ENCODE data around the gene BRME1.
"Not testable (repeated sequence)": the region's sequence is repeated elsewhere in the genome, so short reads cannot be mapped to it uniquely, and the experiment has no call there.

The BRME1 gene

GRCh38 chr19:13865571-13866462 is 40.1 kb downstream of the BRME1 start:
- no peak for DNase-seq (ENCODE audit: low spot score)

GRCh38 chr19:13864667-13865570 is 41.0 kb downstream of the BRME1 start:
- no peak for DNase-seq (ENCODE audit: low spot score)

DNA sequence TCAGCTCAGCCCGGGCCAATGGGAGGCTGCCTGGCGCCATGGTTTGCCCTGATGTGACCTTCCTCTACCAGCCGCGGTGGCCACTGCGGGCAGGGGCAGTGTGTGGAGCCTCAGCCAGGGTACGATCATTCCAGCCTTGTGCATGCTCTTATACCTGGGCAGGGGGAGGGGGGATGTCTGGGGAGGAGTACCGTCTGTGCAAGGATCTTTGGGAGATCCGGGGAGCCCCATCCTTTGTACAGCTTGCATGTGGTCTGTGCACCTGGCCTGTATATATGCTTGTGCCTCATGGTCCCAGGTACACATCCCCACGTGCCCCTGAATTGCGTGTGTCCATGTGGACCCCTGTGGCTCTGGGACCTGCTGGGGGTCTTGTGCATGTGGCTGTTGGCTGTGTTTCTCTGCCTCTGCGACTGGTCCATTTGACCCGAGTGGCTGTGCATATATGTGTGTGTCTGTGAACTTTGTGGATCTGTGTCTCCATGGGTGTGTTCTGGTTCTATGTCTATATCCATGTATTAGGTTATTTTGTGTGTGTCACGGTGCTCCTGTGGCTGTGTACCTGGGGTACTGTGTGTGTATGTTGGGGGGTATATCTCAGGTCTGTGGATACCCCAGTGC is 41.8 kb downstream of the BRME1 start:
- no peak for DNase-seq (ENCODE audit: low spot score)

DNA sequence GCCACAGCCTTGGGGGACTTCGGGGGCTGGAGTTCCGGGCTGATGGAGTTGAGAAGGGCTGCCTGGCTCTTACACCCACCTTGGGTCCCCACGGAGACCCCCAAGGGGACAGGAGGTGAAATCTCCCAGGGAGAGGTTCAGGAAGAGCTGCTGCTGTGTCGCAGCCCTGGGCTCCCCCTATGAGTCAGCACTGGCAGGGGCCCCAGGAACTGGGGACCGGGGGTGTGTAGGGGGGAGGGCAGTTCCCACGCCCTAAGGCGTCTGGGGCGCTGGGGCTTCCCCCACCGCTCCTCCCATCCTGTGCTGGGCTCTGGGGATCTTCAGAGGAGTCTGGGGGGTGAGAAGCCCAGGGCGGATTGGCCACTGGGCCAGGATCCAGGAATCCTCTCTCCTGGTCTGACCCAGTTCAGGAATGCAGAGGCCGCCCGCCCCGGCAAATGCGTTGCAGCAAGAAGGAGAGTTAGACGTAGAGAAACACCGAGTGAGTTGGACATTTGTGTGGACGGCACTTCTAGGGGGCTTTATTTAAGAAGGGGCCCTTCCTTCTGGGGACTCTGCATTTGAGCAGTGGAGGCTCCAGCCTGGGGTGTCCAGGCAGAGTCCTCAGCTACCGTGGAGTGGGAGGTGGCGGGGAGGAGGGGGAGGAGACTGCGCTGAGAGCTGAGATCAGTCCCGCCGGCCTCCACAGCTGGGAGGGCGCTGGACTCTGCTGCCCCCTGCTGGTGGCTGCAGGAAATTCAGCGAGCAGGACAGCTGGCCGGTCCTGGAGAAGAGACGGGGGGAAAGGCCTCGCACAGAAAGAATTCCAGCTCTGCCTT is 44.0 kb downstream of the BRME1 start:
- peak; percentile 86 for DNase-seq (ENCODE audit: low spot score)

- no peak for DNase-seq (ENCODE audit: low spot score)
Measured at GRCh38 chr19:13861392-13861713, 44.6 kb downstream of the BRME1 start.

DNA sequence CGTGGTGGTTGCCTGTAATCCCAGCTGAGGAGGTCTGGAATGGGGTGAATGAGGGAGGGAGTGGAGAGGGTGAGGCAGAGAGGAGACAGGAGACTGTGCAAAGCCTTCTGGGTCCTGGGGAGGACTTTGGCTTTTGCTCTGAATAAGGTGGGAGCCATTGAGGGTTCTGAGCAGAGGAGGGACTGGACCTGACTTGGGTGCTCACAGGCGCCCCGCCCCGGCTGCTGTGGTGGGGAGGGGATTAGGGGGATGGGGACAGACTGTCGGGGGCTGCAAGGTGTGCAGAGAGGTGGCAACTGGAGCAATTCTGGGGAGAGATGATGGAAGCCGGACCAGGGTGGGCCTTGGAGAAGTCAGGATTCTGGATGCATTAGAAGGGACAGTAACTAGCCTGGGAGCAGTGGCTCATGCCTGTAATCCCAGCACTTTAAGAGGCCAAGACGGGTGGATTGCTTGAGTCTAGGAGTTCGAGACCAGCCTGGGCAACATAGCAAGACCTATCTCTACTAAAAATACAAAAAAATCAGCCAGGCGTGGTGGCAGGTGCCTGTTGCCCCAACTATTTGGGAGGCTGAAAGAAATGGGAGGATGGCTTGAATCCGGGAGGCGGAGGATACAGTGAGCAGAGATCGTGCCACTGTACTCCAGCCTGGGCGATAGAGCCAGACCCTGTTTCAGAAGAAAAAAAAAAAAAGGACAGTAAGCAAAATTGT is 45.1 kb downstream of the BRME1 start:
- no peak for DNase-seq (ENCODE audit: low spot score)

GRCh38 chr19:13859361-13859880 is 46.5 kb downstream of the BRME1 start:
- no peak for DNase-seq (ENCODE audit: low spot score)

- DNase-seq (ENCODE audit: low spot score) = no peak
Measured at GRCh38 chr19:13856497-13856896, 49.4 kb downstream of the BRME1 start.

GRCh38 chr19:13852171-13852707 is 53.7 kb downstream of the BRME1 start:
- not testable (repeated sequence) for DNase-seq (ENCODE audit: low spot score)

DNA sequence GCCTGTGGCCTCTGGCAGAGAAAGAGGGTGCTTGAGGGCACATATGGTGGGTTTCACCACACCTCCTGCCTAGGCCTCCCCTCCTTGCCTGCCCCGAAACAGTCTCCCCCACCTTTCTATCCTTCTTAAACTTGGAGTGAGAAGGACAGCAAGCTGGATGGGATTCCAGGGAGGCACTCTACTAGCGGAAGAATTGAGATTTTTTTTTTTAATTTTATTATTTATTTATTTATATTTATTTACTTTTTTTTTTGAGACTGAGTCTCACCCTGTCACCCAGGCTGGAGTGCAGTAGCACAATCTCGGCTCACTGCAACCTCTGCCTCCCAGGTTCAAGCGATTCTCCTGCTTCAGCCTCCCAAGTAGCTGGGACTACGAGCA is 54.2 kb downstream of the BRME1 start:
- not testable (repeated sequence) for DNase-seq (ENCODE audit: low spot score)

GRCh38 chr19:13850910-13851733 is 54.8 kb downstream of the BRME1 start:
- peak; percentile 57 for DNase-seq (ENCODE audit: low spot score)

- peak; percentile 52 for DNase-seq (ENCODE audit: low spot score)
Measured at GRCh38 chr19:13849991-13850909, 55.7 kb downstream of the BRME1 start.

- DNase-seq (ENCODE audit: low spot score) = no peak
Measured at GRCh38 chr19:13848798-13849676, 56.9 kb downstream of the BRME1 start.

DNA sequence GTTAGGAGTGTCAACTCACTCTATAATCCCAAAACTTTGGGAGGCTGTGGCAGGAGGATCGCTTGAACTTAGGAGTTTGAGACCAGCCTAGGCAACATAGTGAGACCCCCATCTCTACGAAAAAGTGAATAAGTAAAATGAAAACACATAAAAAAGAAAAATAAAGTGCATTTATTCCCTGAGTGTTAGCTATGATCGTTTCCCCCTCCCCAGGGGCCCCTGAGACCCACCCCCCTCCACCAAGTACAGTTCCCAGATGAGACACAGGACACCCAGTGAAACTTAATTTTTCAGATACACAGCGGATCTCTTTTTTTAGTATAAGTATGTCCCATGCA is 57.6 kb downstream of the BRME1 start:
- no peak for DNase-seq (ENCODE audit: low spot score)

GRCh38 chr19:13847407-13848339 is 58.2 kb downstream of the BRME1 start:
- peak; percentile 77 for DNase-seq (ENCODE audit: low spot score)
